HEK293 (cell line): ENCODE results near the gene LRFN3.

Experiments
- BCL11B ChIP-seq: fragments of 450-650 bp; formaldehyde crosslinking; IDR thresholded peaks from 2 replicates; pipeline ENCODE4 v1.5.1; 2016; ENCODE audit warnings: low read depth, missing biosample characterization, missing genetic modification characterization
- EGR2 ChIP-seq: fragments of 450-650 bp; formaldehyde crosslinking; IDR thresholded peaks from 2 replicates; pipeline ENCODE4 v1.5.1; 2016; ENCODE audit warnings: low read depth, missing biosample characterization, missing genetic modification characterization
- HOXD13 ChIP-seq: sonication (generic); formaldehyde crosslinking; IDR thresholded peaks from 2 replicates; pipeline ENCODE4 v1.8.0; 2022; ENCODE audit warnings: missing genetic modification reagents, borderline replicate concordance
- KLF8 ChIP-seq: fragments of 450-650 bp; formaldehyde crosslinking; IDR thresholded peaks from 2 replicates; pipeline ENCODE4 v1.5.1; 2016; ENCODE audit warnings: missing biosample characterization, missing genetic modification characterization
- SALL2 ChIP-seq: fragments of 450-650 bp; formaldehyde crosslinking; IDR thresholded peaks from 2 replicates; pipeline ENCODE4 v1.5.0; 2017; ENCODE audit warnings: missing biosample characterization, mild to moderate bottlenecking, missing genetic modification characterization, borderline replicate concordance
- SCRT1 ChIP-seq: fragments of 450-650 bp; formaldehyde crosslinking; IDR thresholded peaks from 2 replicates; pipeline ENCODE4 v1.5.1; 2016; ENCODE audit warnings: missing biosample characterization, missing genetic modification characterization, borderline replicate concordance
- SCRT2 ChIP-seq: fragments of 450-650 bp; formaldehyde crosslinking; IDR thresholded peaks from 2 replicates; pipeline ENCODE4 v1.5.1; 2016; ENCODE audit warnings: missing biosample characterization, missing genetic modification characterization
- SETDB1 ChIP-seq: IDR thresholded peaks from one replicate; pipeline ENCODE4 v1.6.1; 2017; ENCODE audit warnings: mild to moderate bottlenecking, low read length, moderate library complexity, mixed read lengths; ENCODE audit not compliant: insufficient read length
- TRIM28 ChIP-seq: IDR thresholded peaks from 2 replicates; pipeline ENCODE4 v1.6.1; 2011; ENCODE audit warnings: low read length, control low read depth, borderline replicate concordance
- ZBTB1 ChIP-seq: fragments of 450-650 bp; formaldehyde crosslinking; IDR thresholded peaks from 2 replicates; pipeline ENCODE4 v1.5.1; 2016; ENCODE audit warnings: missing biosample characterization, missing genetic modification characterization
- ZFP69B ChIP-seq: fragments of 450-650 bp; formaldehyde crosslinking; IDR thresholded peaks from 2 replicates; pipeline ENCODE4 v1.5.1; 2016; ENCODE audit warnings: missing biosample characterization, missing genetic modification characterization
- ZNF19 ChIP-seq: fragments of 450-650 bp; formaldehyde crosslinking; IDR thresholded peaks from 2 replicates; pipeline ENCODE4; 2016; ENCODE audit warnings: missing biosample characterization, missing genetic modification characterization, low read depth
- ZNF2 ChIP-seq: fragments of 450-650 bp; formaldehyde crosslinking; IDR thresholded peaks from 2 replicates; pipeline ENCODE4 v1.5.1; 2016; ENCODE audit warnings: missing biosample characterization, missing genetic modification characterization
- ZNF23 ChIP-seq: fragments of 450-650 bp; formaldehyde crosslinking; IDR thresholded peaks from 2 replicates; pipeline ENCODE4 v1.5.1; 2016; ENCODE audit warnings: missing biosample characterization, missing genetic modification characterization, borderline replicate concordance
- ZNF302 ChIP-seq: fragments of 450-650 bp; formaldehyde crosslinking; IDR thresholded peaks from 2 replicates; pipeline ENCODE4 v1.5.1; 2016; ENCODE audit warnings: missing biosample characterization, missing genetic modification characterization, low read depth
- ZNF341 ChIP-seq: fragments of 450-650 bp; formaldehyde crosslinking; IDR thresholded peaks from 2 replicates; pipeline ENCODE4; 2016; ENCODE audit warnings: low read depth, missing biosample characterization, missing genetic modification characterization
- ZNF354C ChIP-seq: fragments of 450-650 bp; formaldehyde crosslinking; IDR thresholded peaks from 2 replicates; pipeline ENCODE4 v1.5.1; 2016; ENCODE audit warnings: missing biosample characterization, missing genetic modification characterization, low read depth, borderline replicate concordance
- ZNF560 ChIP-seq: fragments of 450-650 bp; formaldehyde crosslinking; IDR thresholded peaks from 2 replicates; pipeline ENCODE4 v1.5.1; 2017; ENCODE audit warnings: missing biosample characterization, missing genetic modification characterization, borderline replicate concordance
- ZNF571 ChIP-seq: fragments of 450-650 bp; formaldehyde crosslinking; IDR thresholded peaks from 2 replicates; pipeline ENCODE4 v1.5.0; 2017; ENCODE audit warnings: missing biosample characterization, missing genetic modification characterization
- ZNF629 ChIP-seq: fragments of 450-650 bp; formaldehyde crosslinking; IDR thresholded peaks from 2 replicates; pipeline ENCODE4 v1.5.1; 2017; ENCODE audit warnings: missing biosample characterization, missing genetic modification characterization
- ZNF660 ChIP-seq: fragments of 450-650 bp; IDR thresholded peaks from 2 replicates; pipeline ENCODE4 v1.5.1; 2018; ENCODE audit warnings: missing biosample characterization, mild to moderate bottlenecking, missing genetic modification characterization
- ZNF677 ChIP-seq: fragments of 450-650 bp; IDR thresholded peaks from 2 replicates; pipeline ENCODE4 v1.5.0; 2018; ENCODE audit warnings: missing biosample characterization, mild to moderate bottlenecking, missing genetic modification characterization, moderate library complexity
- ZNF791 ChIP-seq: fragments of 450-650 bp; formaldehyde crosslinking; IDR thresholded peaks from 2 replicates; pipeline ENCODE4 v1.5.1; 2016; ENCODE audit warnings: missing biosample characterization, missing genetic modification characterization
- TF ChIP-seq, protein P1 (sequence below): fragments of 450-650 bp; formaldehyde crosslinking; IDR thresholded peaks from 2 replicates; pipeline ENCODE4 v1.5.1; 2016; ENCODE audit warnings: missing biosample characterization, missing genetic modification characterization
- TF ChIP-seq, protein P2 (sequence below): fragments of 450-650 bp; formaldehyde crosslinking; IDR thresholded peaks from 2 replicates; pipeline ENCODE4 v1.5.1; 2016; ENCODE audit warnings: missing biosample characterization, missing genetic modification characterization
- TF ChIP-seq, protein P3 (sequence below): fragments of 450-650 bp; formaldehyde crosslinking; IDR thresholded peaks from 2 replicates; pipeline ENCODE4 v1.5.1; 2016; ENCODE audit warnings: missing biosample characterization, missing genetic modification characterization, low read depth
- TF ChIP-seq, protein P4 (sequence below): fragments of 450-650 bp; formaldehyde crosslinking; IDR thresholded peaks from 2 replicates; pipeline ENCODE4 v1.5.1; 2017; ENCODE audit warnings: missing biosample characterization, missing genetic modification characterization
- TF ChIP-seq, protein P5 (sequence below): fragments of 450-650 bp; formaldehyde crosslinking; IDR thresholded peaks from 2 replicates; pipeline ENCODE4 v1.5.1; 2016; ENCODE audit warnings: missing biosample characterization, missing genetic modification characterization
- TF ChIP-seq, protein P6 (sequence below): fragments of 450-650 bp; formaldehyde crosslinking; IDR thresholded peaks from 2 replicates; pipeline ENCODE4 v1.5.1; 2016; ENCODE audit warnings: missing biosample characterization, missing genetic modification characterization

The LRFN3 gene

DNA sequence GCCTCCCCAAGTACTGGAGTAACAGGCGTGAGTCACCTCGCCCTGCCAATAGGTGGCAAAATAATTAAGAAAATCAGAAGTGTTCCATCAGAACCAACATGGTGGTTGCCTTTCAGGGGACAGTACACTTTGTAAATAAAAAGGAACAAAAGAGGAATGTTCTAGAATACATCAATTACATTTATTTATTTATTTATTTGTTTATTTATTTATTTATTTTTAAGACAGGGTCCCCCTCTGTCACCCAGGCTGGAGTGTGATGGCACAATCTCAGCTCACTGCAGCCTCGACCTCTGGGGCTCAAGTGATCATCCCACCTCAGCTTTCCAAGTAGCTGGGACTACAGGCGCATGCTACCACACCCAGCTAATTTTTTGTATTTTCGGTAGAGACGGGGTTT lies 15.2 kb upstream of the LRFN3 start (continued):
- peak; percentile 65 for TF ChIP-seq ZNF629
- TF ChIP-seq SALL2 = no peak
- TF ChIP-seq, protein P1, sequence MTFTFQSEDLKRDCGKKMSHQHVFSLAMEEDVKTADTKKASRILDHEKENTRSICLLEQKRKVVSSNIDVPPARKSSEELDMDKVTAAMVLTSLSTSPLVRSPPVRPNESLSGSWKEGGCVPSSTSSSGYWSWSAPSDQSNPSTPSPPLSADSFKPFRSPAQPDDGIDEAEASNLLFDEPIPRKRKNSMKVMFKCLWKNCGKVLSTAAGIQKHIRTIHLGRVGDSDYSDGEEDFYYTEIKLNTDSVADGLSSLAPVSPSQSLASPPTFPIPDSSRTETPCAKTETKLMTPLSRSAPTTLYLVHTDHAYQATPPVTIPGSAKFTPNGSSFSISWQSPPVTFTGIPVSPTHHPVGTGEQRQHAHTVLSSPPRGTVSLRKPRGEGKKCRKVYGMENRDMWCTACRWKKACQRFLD (tag by site-specific recombination) = peak; percentile 69; the same call in 1 of the 2 replicates
- no peak for TF ChIP-seq KLF8 (tag by site-specific recombination)
- TF ChIP-seq ZNF302 (tag by site-specific recombination) = 0 out of 2 replicates have a peak, but pooled peaks have one; percentile 25
- TF ChIP-seq, protein P2, sequence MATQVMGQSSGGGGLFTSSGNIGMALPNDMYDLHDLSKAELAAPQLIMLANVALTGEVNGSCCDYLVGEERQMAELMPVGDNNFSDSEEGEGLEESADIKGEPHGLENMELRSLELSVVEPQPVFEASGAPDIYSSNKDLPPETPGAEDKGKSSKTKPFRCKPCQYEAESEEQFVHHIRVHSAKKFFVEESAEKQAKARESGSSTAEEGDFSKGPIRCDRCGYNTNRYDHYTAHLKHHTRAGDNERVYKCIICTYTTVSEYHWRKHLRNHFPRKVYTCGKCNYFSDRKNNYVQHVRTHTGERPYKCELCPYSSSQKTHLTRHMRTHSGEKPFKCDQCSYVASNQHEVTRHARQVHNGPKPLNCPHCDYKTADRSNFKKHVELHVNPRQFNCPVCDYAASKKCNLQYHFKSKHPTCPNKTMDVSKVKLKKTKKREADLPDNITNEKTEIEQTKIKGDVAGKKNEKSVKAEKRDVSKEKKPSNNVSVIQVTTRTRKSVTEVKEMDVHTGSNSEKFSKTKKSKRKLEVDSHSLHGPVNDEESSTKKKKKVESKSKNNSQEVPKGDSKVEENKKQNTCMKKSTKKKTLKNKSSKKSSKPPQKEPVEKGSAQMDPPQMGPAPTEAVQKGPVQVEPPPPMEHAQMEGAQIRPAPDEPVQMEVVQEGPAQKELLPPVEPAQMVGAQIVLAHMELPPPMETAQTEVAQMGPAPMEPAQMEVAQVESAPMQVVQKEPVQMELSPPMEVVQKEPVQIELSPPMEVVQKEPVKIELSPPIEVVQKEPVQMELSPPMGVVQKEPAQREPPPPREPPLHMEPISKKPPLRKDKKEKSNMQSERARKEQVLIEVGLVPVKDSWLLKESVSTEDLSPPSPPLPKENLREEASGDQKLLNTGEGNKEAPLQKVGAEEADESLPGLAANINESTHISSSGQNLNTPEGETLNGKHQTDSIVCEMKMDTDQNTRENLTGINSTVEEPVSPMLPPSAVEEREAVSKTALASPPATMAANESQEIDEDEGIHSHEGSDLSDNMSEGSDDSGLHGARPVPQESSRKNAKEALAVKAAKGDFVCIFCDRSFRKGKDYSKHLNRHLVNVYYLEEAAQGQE (tag by site-specific recombination) = peak; percentile 81
- TF ChIP-seq ZNF354C (tag by site-specific recombination) = peak; percentile 71; the same call in 1 of the 2 replicates
- TF ChIP-seq TRIM28 = no peak
- TF ChIP-seq ZNF660 (tag by site-specific recombination) = no peak
- TF ChIP-seq EGR2 (tag by site-specific recombination) = no peak
- no peak for TF ChIP-seq ZNF2 (tag by site-specific recombination)
- peak; percentile 94 for TF ChIP-seq ZNF19 (tag by site-specific recombination)
- TF ChIP-seq ZNF560 (tag by site-specific recombination) = 0 out of 2 replicates have a peak, but pooled peaks have one; percentile 55
- peak; percentile 77; the same call in 1 of the 2 replicates for TF ChIP-seq ZNF791 (tag by site-specific recombination)
- no peak for TF ChIP-seq HOXD13 (CRISPR knock-in tag)
- TF ChIP-seq BCL11B = no peak
- TF ChIP-seq SCRT2 = no peak
- TF ChIP-seq ZNF341 (tag by site-specific recombination) = no peak
- TF ChIP-seq, protein P3, sequence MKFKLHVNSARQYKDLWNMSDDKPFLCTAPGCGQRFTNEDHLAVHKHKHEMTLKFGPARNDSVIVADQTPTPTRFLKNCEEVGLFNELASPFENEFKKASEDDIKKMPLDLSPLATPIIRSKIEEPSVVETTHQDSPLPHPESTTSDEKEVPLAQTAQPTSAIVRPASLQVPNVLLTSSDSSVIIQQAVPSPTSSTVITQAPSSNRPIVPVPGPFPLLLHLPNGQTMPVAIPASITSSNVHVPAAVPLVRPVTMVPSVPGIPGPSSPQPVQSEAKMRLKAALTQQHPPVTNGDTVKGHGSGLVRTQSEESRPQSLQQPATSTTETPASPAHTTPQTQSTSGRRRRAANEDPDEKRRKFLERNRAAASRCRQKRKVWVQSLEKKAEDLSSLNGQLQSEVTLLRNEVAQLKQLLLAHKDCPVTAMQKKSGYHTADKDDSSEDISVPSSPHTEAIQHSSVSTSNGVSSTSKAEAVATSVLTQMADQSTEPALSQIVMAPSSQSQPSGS (tag by site-specific recombination) = no peak
- no peak for TF ChIP-seq SETDB1
- TF ChIP-seq ZBTB1 (tag by site-specific recombination) = peak; percentile 55; the same call in 1 of the 2 replicates
- TF ChIP-seq ZNF677 (tag by site-specific recombination) = no peak
- TF ChIP-seq SCRT1 = no peak
- TF ChIP-seq ZFP69B = no peak
- TF ChIP-seq, protein P4, sequence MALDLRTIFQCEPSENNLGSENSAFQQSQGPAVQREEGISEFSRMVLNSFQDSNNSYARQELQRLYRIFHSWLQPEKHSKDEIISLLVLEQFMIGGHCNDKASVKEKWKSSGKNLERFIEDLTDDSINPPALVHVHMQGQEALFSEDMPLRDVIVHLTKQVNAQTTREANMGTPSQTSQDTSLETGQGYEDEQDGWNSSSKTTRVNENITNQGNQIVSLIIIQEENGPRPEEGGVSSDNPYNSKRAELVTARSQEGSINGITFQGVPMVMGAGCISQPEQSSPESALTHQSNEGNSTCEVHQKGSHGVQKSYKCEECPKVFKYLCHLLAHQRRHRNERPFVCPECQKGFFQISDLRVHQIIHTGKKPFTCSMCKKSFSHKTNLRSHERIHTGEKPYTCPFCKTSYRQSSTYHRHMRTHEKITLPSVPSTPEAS (tag by site-specific recombination) = no peak
- TF ChIP-seq ZNF571 (tag by site-specific recombination) = no peak
- TF ChIP-seq, protein P5, sequence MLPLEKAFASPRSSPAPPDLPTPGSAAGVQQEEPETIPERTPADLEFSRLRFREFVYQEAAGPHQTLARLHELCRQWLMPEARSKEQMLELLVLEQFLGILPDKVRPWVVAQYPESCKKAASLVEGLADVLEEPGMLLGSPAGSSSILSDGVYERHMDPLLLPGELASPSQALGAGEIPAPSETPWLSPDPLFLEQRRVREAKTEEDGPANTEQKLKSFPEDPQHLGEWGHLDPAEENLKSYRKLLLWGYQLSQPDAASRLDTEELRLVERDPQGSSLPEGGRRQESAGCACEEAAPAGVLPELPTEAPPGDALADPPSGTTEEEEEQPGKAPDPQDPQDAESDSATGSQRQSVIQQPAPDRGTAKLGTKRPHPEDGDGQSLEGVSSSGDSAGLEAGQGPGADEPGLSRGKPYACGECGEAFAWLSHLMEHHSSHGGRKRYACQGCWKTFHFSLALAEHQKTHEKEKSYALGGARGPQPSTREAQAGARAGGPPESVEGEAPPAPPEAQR (tag by site-specific recombination) = no peak
- TF ChIP-seq, protein P6, sequence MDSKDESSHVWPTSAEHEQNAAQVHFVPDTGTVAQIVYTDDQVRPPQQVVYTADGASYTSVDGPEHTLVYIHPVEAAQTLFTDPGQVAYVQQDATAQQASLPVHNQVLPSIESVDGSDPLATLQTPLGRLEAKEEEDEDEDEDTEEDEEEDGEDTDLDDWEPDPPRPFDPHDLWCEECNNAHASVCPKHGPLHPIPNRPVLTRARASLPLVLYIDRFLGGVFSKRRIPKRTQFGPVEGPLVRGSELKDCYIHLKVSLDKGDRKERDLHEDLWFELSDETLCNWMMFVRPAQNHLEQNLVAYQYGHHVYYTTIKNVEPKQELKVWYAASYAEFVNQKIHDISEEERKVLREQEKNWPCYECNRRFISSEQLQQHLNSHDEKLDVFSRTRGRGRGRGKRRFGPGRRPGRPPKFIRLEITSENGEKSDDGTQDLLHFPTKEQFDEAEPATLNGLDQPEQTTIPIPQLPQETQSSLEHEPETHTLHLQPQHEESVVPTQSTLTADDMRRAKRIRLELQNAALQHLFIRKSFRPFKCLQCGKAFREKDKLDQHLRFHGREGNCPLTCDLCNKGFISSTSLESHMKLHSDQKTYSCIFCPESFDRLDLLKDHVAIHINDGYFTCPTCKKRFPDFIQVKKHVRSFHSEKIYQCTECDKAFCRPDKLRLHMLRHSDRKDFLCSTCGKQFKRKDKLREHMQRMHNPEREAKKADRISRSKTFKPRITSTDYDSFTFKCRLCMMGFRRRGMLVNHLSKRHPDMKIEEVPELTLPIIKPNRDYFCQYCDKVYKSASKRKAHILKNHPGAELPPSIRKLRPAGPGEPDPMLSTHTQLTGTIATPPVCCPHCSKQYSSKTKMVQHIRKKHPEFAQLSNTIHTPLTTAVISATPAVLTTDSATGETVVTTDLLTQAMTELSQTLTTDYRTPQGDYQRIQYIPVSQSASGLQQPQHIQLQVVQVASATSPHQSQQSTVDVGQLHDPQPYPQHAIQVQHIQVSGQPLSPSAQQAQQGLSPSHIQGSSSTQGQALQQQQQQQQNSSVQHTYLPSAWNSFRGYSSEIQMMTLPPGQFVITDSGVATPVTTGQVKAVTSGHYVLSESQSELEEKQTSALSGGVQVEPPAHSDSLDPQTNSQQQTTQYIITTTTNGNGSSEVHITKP (tag by site-specific recombination) = no peak
- no peak for TF ChIP-seq ZNF23
